HCT116 (cell line): ENCODE results near the gene ATPAF1. TPM values are rescaled to one million over a fixed set of nuclear protein-coding genes. Genes with fewer than 3 reads are reported as not detected.

Experiments used
- ATAC-seq: fragments of 200-7000 bp; cut with Tn5 transposase; 2 replicates; pipeline ENCODE4 v1.9.1; 2020; ENCODE audit warnings: mild to moderate bottlenecking, moderate library complexity
- BruUV-seq: library from RNA; stranded (reverse); fragments of 400-500 nt; replicated peaks from 2 replicates; lab custom pipeline; 2021; lab: Mats Ljungman, UMichigan
- CTCF ChIA-PET: fragments of 300-600 bp; sonication (Branson Sonifier 250); formaldehyde crosslinking; loops from one replicate; lab custom pipeline; 2021; ENCODE audit warnings: antibody characterized with exemption; lab: Charles Lee
- POLR2A ChIA-PET: fragments of 300-600, 350-600 bp; sonication (Branson Sonifier 250); formaldehyde crosslinking; loops from one replicate; lab custom pipeline; 2021; ENCODE audit warnings: antibody characterized with exemption; lab: Charles Lee
- RAD21 ChIA-PET, 2 experiments: fragments of 300-600 bp; sonication (Branson Sonifier 250); formaldehyde crosslinking; loops; one replicate each; lab custom pipeline; 2023; ENCODE audit warnings: low total read pairs in 2 of 2; ENCODE audit not compliant: uncharacterized antibody in 2 of 2, unreplicated experiment in 2 of 2, low non-redundant PET in 1 of 2; lab: Charles Lee
- DNase-seq: peaks from one replicate; pipeline ENCODE4 v3.0.0-alpha.2; 2010; ENCODE audit warnings: low read depth, low spot score
- H2AFZ ChIP-seq: fragments of 200-600 bp; shearing (Covaris generic), sonication (generic); 2 replicates; pipeline ENCODE4 v1.6.1; 2017; ENCODE audit warnings: low read depth, mixed run types, mixed read lengths, antibody characterized with exemption, low read length; ENCODE audit not compliant: poor library complexity, severe bottlenecking
- H3K27ac ChIP-seq: 2 replicates; pipeline ENCODE4 v1.5.1; 2012; ENCODE audit warnings: low read depth, low read length
- H3K27me3 ChIP-seq: fragments of 200-600 bp; sonication (generic); 2 replicates; pipeline ENCODE4 v1.6.1; 2016; ENCODE audit warnings: mixed run types, low read length, mixed read lengths; ENCODE audit not compliant: insufficient read depth
- H3K36me3 ChIP-seq, 2 experiments: fragments of 200-500 bp in 1 of 2; fragments of 200-600 bp in 1 of 2; sonication (Bioruptor generic) in 1 of 2; sonication (generic) in 1 of 2; 2 replicates each; pipeline versions ENCODE4 v1.5.1 to v1.6.1; 2014 to 2016; ENCODE audit warnings: low read length in 2 of 2, inconsistent platforms in 1 of 2, mixed read lengths in 1 of 2, mixed run types in 1 of 2; ENCODE audit not compliant: insufficient read depth in 2 of 2, control insufficient read depth in 1 of 2
- H3K4me1 ChIP-seq, 2 experiments: fragments of 200-600 bp in 1 of 2; sonication (generic) in 1 of 2; 2 replicates each; pipeline versions ENCODE4 v1.5.1 to v1.6.1; 2012 to 2017; ENCODE audit warnings: low read length in 2 of 2, inconsistent platforms in 1 of 2, mild to moderate bottlenecking in 1 of 2, mixed read lengths in 1 of 2, mixed run types in 1 of 2, moderate library complexity in 1 of 2; ENCODE audit not compliant: insufficient read depth in 2 of 2, control insufficient read depth in 1 of 2
- H3K4me2 ChIP-seq: fragments of 200-600 bp; sonication (generic); 2 replicates; pipeline ENCODE4 v1.6.1; 2017; ENCODE audit warnings: mixed run types, low read length, mixed read lengths
- H3K4me3 ChIP-seq, 2 experiments: fragments of 200-600 bp in 1 of 2; sonication (generic) in 1 of 2; replicated peaks in 1 of 2; 2 replicates each; pipeline ENCODE4 v1.5.1; 2011 to 2016; ENCODE audit warnings: low read length in 2 of 2, control low read depth in 1 of 2, low read depth in 1 of 2, mild to moderate bottlenecking in 1 of 2, mixed read lengths in 1 of 2, mixed run types in 1 of 2
- H3K79me2 ChIP-seq: fragments of 200-600 bp; sonication (generic); 2 replicates; pipeline ENCODE4 v1.6.1; 2017; ENCODE audit warnings: mild to moderate bottlenecking, mixed run types, low read length, moderate library complexity, mixed read lengths; ENCODE audit not compliant: insufficient read depth
- H3K9ac ChIP-seq: fragments of 200-600 bp; sonication (generic); 2 replicates; pipeline ENCODE4 v1.6.1; 2016; ENCODE audit warnings: low read length, mixed read lengths
- H3K9me2 ChIP-seq: fragments of 200-600 bp; sonication (generic), shearing (Covaris generic); 2 replicates; pipeline ENCODE4 v1.6.1; 2017; ENCODE audit warnings: mixed run types, mild to moderate bottlenecking, moderate library complexity; ENCODE audit not compliant: insufficient read depth
- H3K9me3 ChIP-seq, 2 experiments: fragments of 200-500 bp in 1 of 2; fragments of 200-600 bp in 1 of 2; sonication (Bioruptor generic) in 1 of 2; sonication (generic) in 1 of 2; 2 replicates each; pipeline ENCODE4 v1.6.1; 2014 to 2017; ENCODE audit warnings: low read length in 2 of 2, mixed read lengths in 2 of 2, inconsistent platforms in 1 of 2, low read depth in 1 of 2, mild to moderate bottlenecking in 1 of 2, mixed run types in 1 of 2, moderate library complexity in 1 of 2; ENCODE audit not compliant: control insufficient read depth in 1 of 2, insufficient read depth in 1 of 2
- H4K20me1 ChIP-seq: fragments of 200-600 bp; sonication (generic), shearing (Covaris generic); 2 replicates; pipeline ENCODE4 v1.6.1; 2017; ENCODE audit warnings: mixed run types, mild to moderate bottlenecking, moderate library complexity; ENCODE audit not compliant: insufficient read depth
- ATF3 ChIP-seq: IDR thresholded peaks from 2 replicates; pipeline ENCODE4 v1.6.1; 2012
- CBX3 ChIP-seq: IDR thresholded peaks from 2 replicates; pipeline ENCODE4 v1.6.1; 2012; ENCODE audit warnings: low read depth
- CEBPB ChIP-seq: IDR thresholded peaks from 2 replicates; pipeline ENCODE4 v1.6.1; 2012; ENCODE audit warnings: low read depth
- CTCF ChIP-seq, 3 experiments: fragments of 200-600 bp in 1 of 3; sonication (generic) in 1 of 3; IDR thresholded peaks in 2 of 3; conservative IDR thresholded peaks in 1 of 3; 2 replicates each; pipeline ENCODE4 v1.5.1; 2012 to 2017; ENCODE audit warnings: low read depth in 2 of 3, low read length in 2 of 3, antibody characterized with exemption in 1 of 3, borderline replicate concordance in 1 of 3, control low read depth in 1 of 3, mild to moderate bottlenecking in 1 of 3, mixed read lengths in 1 of 3, mixed run types in 1 of 3, moderate library complexity in 1 of 3; ENCODE audit not compliant: insufficient read depth in 1 of 3
- EGR1 ChIP-seq: IDR thresholded peaks from 2 replicates; pipeline ENCODE4 v1.6.1; 2012; ENCODE audit warnings: low read depth
- ELF1 ChIP-seq: IDR thresholded peaks from 2 replicates; pipeline ENCODE4 v1.6.1; 2012; ENCODE audit warnings: low read depth, borderline replicate concordance
- EZH2 ChIP-seq: fragments of 200-600 bp; sonication (generic); IDR thresholded peaks from 2 replicates; pipeline ENCODE4 v1.6.1; 2017; ENCODE audit warnings: antibody characterized with exemption, mixed run types
- JUND ChIP-seq: IDR thresholded peaks from 2 replicates; pipeline ENCODE4 v1.6.1; 2012
- POLR2A ChIP-seq: IDR thresholded peaks from 2 replicates; pipeline ENCODE4 v1.7.0; 2011; ENCODE audit warnings: borderline replicate concordance; ENCODE audit not compliant: insufficient read depth, insufficient read length; ENCODE audit errors: extremely low read depth
- POLR2AphosphoS5 ChIP-seq: IDR thresholded peaks from 2 replicates; pipeline ENCODE4 v1.6.1; 2011; ENCODE audit warnings: mild to moderate bottlenecking, low read depth, low read length, moderate library complexity
- SIN3A ChIP-seq: IDR thresholded peaks from 2 replicates; pipeline ENCODE4 v1.6.1; 2012; ENCODE audit warnings: low read depth
- SRF ChIP-seq: IDR thresholded peaks from 2 replicates; pipeline ENCODE4 v1.6.1; 2012; ENCODE audit warnings: low read depth
- TCF7L2 ChIP-seq: IDR thresholded peaks from 2 replicates; pipeline ENCODE4 v1.7.0; 2011; ENCODE audit warnings: borderline replicate concordance, inconsistent platforms; ENCODE audit not compliant: insufficient read depth, insufficient read length; ENCODE audit errors: extremely low read depth
- YY1 ChIP-seq: IDR thresholded peaks from 2 replicates; pipeline ENCODE4 v1.6.1; 2011; ENCODE audit warnings: low read length, low read depth, moderate library complexity, mild to moderate bottlenecking; ENCODE audit not compliant: insufficient replicate concordance; ENCODE audit errors: extremely low read depth
- ZNF274 ChIP-seq: fragments of 200-500 bp; sonication (Bioruptor generic); IDR thresholded peaks from 2 replicates; pipeline ENCODE4 v1.6.1; 2014; ENCODE audit warnings: mild to moderate bottlenecking, low read depth, low read length, inconsistent platforms
- intact Hi-C: fragments of 100-400 bp; cut with micrococcal nuclease; formaldehyde crosslinking; loops from 2 replicates; pipeline ENCODE4 v1.10.0; 2022
- total RNA-seq: library from RNA; stranded (reverse); gene quantifications from one replicate; pipeline ENCODE4 v1.2.1, GENCODE V29; 2021; ENCODE audit not compliant: unreplicated experiment
- TF ChIP-seq, protein P1 (sequence below): IDR thresholded peaks from 2 replicates; pipeline ENCODE4 v1.6.1; 2011; ENCODE audit warnings: mild to moderate bottlenecking, low read length, moderate library complexity; ENCODE audit not compliant: insufficient replicate concordance; ENCODE audit errors: extremely low read depth
- TF ChIP-seq, protein P2 (sequence below): IDR thresholded peaks from 2 replicates; pipeline ENCODE4 v1.6.1; 2012; ENCODE audit warnings: low read depth

The ATPAF1 gene
- total RNA-seq, 1 experiment from 2014 or later = 35.5 TPM

- Histone ChIP-seq H3K9ac (no peak overlapping the region), H3K36me3 (peaks cover 10 to 12% of the 10 kb centered on the region in 2 experiments; a peak in 3 of 4 replicates), H4K20me1 (no peaks in the 10 kb centered on the region), H3K4me1 (no peaks in the 10 kb centered on the region), H3K4me3 (no peak overlapping the region), H3K27me3 (no peaks in the 10 kb centered on the region), H3K79me2 (no peaks in the 10 kb centered on the region), H3K4me2 (no peak overlapping the region), H2AFZ (no peak overlapping the region), H3K9me2 (no peaks in the 10 kb centered on the region), H3K27ac (no peak overlapping the region), H3K9me3 (no peaks in the 10 kb centered on the region)
- DNase-seq (no peak), ATAC-seq (no peak)
- CTCF ChIA-PET = no interaction called here
- no TSS peak for BruUV-seq
- TF ChIP-seq JUND (no peak), YY1 (no peak), ATF3 (no peak), SRF (no peak), TCF7L2 (no peak), SIN3A (no peak), CBX3 (no peak), CEBPB (no peak), EGR1 (no peak), POLR2A (no peak), ELF1 (no peak), POLR2AphosphoS5 (no peak), EZH2 (no peak), ZNF274 (no peak), CTCF (IDR thresholded peaks at IDR 0.05 in 2 of 3, conservative IDR thresholded peaks at IDR 0.05 in 1 of 3; ENCODE audit: borderline replicate concordance in 1 of 3, insufficient read depth in 1 of 3, low read depth in 2 of 3, low read length in 2 of 3) (no peak)
- TF ChIP-seq, protein P1, sequence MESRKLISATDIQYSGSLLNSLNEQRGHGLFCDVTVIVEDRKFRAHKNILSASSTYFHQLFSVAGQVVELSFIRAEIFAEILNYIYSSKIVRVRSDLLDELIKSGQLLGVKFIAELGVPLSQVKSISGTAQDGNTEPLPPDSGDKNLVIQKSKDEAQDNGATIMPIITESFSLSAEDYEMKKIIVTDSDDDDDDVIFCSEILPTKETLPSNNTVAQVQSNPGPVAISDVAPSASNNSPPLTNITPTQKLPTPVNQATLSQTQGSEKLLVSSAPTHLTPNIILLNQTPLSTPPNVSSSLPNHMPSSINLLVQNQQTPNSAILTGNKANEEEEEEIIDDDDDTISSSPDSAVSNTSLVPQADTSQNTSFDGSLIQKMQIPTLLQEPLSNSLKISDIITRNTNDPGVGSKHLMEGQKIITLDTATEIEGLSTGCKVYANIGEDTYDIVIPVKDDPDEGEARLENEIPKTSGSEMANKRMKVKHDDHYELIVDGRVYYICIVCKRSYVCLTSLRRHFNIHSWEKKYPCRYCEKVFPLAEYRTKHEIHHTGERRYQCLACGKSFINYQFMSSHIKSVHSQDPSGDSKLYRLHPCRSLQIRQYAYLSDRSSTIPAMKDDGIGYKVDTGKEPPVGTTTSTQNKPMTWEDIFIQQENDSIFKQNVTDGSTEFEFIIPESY = no peak
- TF ChIP-seq, protein P2, sequence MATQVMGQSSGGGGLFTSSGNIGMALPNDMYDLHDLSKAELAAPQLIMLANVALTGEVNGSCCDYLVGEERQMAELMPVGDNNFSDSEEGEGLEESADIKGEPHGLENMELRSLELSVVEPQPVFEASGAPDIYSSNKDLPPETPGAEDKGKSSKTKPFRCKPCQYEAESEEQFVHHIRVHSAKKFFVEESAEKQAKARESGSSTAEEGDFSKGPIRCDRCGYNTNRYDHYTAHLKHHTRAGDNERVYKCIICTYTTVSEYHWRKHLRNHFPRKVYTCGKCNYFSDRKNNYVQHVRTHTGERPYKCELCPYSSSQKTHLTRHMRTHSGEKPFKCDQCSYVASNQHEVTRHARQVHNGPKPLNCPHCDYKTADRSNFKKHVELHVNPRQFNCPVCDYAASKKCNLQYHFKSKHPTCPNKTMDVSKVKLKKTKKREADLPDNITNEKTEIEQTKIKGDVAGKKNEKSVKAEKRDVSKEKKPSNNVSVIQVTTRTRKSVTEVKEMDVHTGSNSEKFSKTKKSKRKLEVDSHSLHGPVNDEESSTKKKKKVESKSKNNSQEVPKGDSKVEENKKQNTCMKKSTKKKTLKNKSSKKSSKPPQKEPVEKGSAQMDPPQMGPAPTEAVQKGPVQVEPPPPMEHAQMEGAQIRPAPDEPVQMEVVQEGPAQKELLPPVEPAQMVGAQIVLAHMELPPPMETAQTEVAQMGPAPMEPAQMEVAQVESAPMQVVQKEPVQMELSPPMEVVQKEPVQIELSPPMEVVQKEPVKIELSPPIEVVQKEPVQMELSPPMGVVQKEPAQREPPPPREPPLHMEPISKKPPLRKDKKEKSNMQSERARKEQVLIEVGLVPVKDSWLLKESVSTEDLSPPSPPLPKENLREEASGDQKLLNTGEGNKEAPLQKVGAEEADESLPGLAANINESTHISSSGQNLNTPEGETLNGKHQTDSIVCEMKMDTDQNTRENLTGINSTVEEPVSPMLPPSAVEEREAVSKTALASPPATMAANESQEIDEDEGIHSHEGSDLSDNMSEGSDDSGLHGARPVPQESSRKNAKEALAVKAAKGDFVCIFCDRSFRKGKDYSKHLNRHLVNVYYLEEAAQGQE = no peak
- RAD21 ChIA-PET = no interaction called here
- POLR2A ChIA-PET = no interaction called here
- intact Hi-C loops = no loop called here
These were observed 11.5 kb downstream of the ATPAF1 start for GRCh38 chr1:46656643-46657042.
